GM18909 (cell line): ENCODE results near the gene TRIM66.

Experiments
- ATAC-seq: cut with Tn5 transposase; IDR thresholded peaks from one replicate; pipeline ENCODE4 v1.9.1; 2021; ENCODE audit warnings: mild to moderate bottlenecking; ENCODE audit not compliant: unreplicated experiment, poor library complexity

The TRIM66 gene

GRCh38 chr11:8717544-8717875, 35.0 kb upstream of the TRIM66 start:
- ATAC-seq: no peak

GRCh38 chr11:8715501-8715900, 33.0 kb upstream of the TRIM66 start:
- no peak for ATAC-seq

- ATAC-seq: no peak
These were observed 32.3 kb upstream of the TRIM66 start for GRCh38 chr11:8714622-8715225.

- no peak for ATAC-seq
These were observed 31.4 kb upstream of the TRIM66 start for GRCh38 chr11:8713760-8714454.

- no peak for ATAC-seq
These were observed 30.0 kb upstream of the TRIM66 start for GRCh38 chr11:8712506-8712905.

- ATAC-seq: no peak
These were observed 29.5 kb upstream of the TRIM66 start for GRCh38 chr11:8711895-8712442.

GRCh38 chr11:8709777-8710176, 27.3 kb upstream of the TRIM66 start:
- ATAC-seq: no peak

- ATAC-seq: no peak
These were observed 26.7 kb upstream of the TRIM66 start for GRCh38 chr11:8709002-8709672.

GRCh38 chr11:8707541-8708191, 25.2 kb upstream of the TRIM66 start:
- ATAC-seq: no peak

GRCh38 chr11:8706673-8707432, 24.4 kb upstream of the TRIM66 start:
- ATAC-seq: no peak

- no peak for ATAC-seq
These were observed 22.7 kb upstream of the TRIM66 start for GRCh38 chr11:8705146-8705545.

GRCh38 chr11:8704136-8704535, 21.7 kb upstream of the TRIM66 start:
- ATAC-seq: no peak

GRCh38 chr11:8702598-8702915, 20.1 kb upstream of the TRIM66 start:
- ATAC-seq: no peak

GRCh38 chr11:8701891-8702597, 19.6 kb upstream of the TRIM66 start:
- no peak for ATAC-seq

GRCh38 chr11:8699903-8700302, 17.4 kb upstream of the TRIM66 start:
- ATAC-seq: no peak

GRCh38 chr11:8698917-8699441, 16.5 kb upstream of the TRIM66 start:
- ATAC-seq: no peak

- ATAC-seq: no peak
These were observed 15.9 kb upstream of the TRIM66 start for GRCh38 chr11:8698379-8698851.

GRCh38 chr11:8697054-8697453, 14.6 kb upstream of the TRIM66 start:
- no peak for ATAC-seq

GRCh38 chr11:8694137-8694536, 11.7 kb upstream of the TRIM66 start:
- ATAC-seq: no peak
